Breast epithelium (tissue), 3 donors: Measurements from ENCODE around the gene APOBEC3A.

Source experiments
- CTCF ChIP-seq, 3 donors: fragments of 450-650 bp; IDR thresholded peaks; one replicate each; pipeline ENCODE4 v1.5.1; 2016 to 2017; ENCODE audit warnings: antibody characterized with exemption in 3 of 3, mild to moderate bottlenecking in 3 of 3, moderate library complexity in 3 of 3
- POLR2A ChIP-seq: fragments of 450-650 bp; IDR thresholded peaks from one replicate; pipeline ENCODE4 v1.6.1; 2016; ENCODE audit warnings: antibody characterized with exemption, mild to moderate bottlenecking, moderate library complexity

GRCh38 chr22:38974826-38975175, 17.4 kb downstream of the APOBEC3A start:
- no peak for TF ChIP-seq CTCF (IDR thresholded peaks at IDR 0.05)
- no peak for TF ChIP-seq POLR2A
